Measurements from ENCODE around the gene ZFAND5.

DNA sequence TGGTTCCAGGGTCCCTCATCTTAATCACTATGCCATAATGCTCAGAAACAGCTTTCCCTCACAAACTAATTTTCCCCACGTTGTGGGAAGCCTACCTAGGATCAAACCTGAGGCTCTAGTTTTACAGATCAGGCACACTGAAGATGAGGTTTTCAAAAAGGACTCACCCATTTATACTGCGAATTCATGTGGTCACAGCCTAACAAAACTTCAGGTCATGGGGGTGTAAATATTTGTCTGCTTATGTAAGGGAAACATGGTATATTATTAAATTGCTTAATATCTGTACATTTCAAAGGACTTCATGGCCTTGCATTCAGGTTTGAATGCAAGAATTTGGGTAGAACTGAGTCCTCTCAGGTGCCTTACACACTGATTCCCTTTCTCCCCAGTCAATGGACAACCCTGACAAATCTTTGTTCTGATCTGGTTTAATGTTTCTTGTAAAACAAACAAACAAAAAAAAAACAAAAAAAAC lies 12.1 kb downstream of the ZFAND5 start:
- TF ChIP-seq, protein P1, sequence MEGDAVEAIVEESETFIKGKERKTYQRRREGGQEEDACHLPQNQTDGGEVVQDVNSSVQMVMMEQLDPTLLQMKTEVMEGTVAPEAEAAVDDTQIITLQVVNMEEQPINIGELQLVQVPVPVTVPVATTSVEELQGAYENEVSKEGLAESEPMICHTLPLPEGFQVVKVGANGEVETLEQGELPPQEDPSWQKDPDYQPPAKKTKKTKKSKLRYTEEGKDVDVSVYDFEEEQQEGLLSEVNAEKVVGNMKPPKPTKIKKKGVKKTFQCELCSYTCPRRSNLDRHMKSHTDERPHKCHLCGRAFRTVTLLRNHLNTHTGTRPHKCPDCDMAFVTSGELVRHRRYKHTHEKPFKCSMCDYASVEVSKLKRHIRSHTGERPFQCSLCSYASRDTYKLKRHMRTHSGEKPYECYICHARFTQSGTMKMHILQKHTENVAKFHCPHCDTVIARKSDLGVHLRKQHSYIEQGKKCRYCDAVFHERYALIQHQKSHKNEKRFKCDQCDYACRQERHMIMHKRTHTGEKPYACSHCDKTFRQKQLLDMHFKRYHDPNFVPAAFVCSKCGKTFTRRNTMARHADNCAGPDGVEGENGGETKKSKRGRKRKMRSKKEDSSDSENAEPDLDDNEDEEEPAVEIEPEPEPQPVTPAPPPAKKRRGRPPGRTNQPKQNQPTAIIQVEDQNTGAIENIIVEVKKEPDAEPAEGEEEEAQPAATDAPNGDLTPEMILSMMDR (IDR thresholded peaks at IDR 0.05): no peak
- no peak for TF ChIP-seq POLR2A (IDR thresholded peaks at IDR 0.05)
